HepG2 (cell line): ENCODE data around the gene RAB22A. TPM values are rescaled to one million over a fixed set of nuclear protein-coding genes. Genes with fewer than 3 reads are reported as not detected.

Source experiments
- AGO1 ChIP-seq: fragments of 200-400 bp; formaldehyde crosslinking; IDR thresholded peaks from 2 replicates; pipeline ENCODE4 v1.6.1; 2017; ENCODE audit warnings: mild to moderate bottlenecking, low read depth, low read length, moderate library complexity; ENCODE audit not compliant: poor library complexity, severe bottlenecking
- ATAD3A ChIP-seq: sonication (generic); formaldehyde crosslinking; IDR thresholded peaks from 2 replicates; pipeline ENCODE4 v1.4.0; 2020; ENCODE audit warnings: missing genetic modification reagents
- CREM ChIP-seq, 2 experiments: sonication (generic) in 1 of 2; formaldehyde crosslinking in 1 of 2; IDR thresholded peaks; 2 replicates each; pipeline versions ENCODE4 v1.4.0 to v1.6.1; 2016 to 2020; ENCODE audit warnings: antibody characterized with exemption in 1 of 2, mild to moderate bottlenecking in 1 of 2, missing genetic modification reagents in 1 of 2
- EED ChIP-seq: sonication (generic); formaldehyde crosslinking; IDR thresholded peaks from 2 replicates; pipeline ENCODE4 v1.5.0; 2020; ENCODE audit warnings: mild to moderate bottlenecking, missing genetic modification reagents
- ERF ChIP-seq: IDR thresholded peaks from 2 replicates; pipeline ENCODE4 v1.6.1; 2018; ENCODE audit warnings: missing biosample characterization, missing genetic modification reagents
- FOXA3 ChIP-seq: IDR thresholded peaks from 2 replicates; pipeline ENCODE4 v1.6.1; 2016; ENCODE audit warnings: missing genetic modification reagents, missing compliant biosample characterization
- GATAD2A ChIP-seq: IDR thresholded peaks from 2 replicates; pipeline ENCODE4 v1.6.1; 2016
- GLI4 ChIP-seq: sonication (generic); formaldehyde crosslinking; IDR thresholded peaks from 2 replicates; pipeline ENCODE4 v1.5.1; 2020; ENCODE audit warnings: missing genetic modification reagents, mild to moderate bottlenecking, moderate library complexity, borderline replicate concordance
- IKZF4 ChIP-seq: sonication (generic); formaldehyde crosslinking; IDR thresholded peaks from 2 replicates; pipeline ENCODE4 v1.5.1; 2020; ENCODE audit warnings: borderline replicate concordance, mild to moderate bottlenecking, low read depth, missing genetic modification reagents; ENCODE audit errors: not compliant biosample characterization
- KMT2B ChIP-seq: IDR thresholded peaks from 2 replicates; pipeline ENCODE4 v1.6.1; 2016; ENCODE audit warnings: missing genetic modification reagents, missing compliant biosample characterization
- RARA ChIP-seq: IDR thresholded peaks from 2 replicates; pipeline ENCODE4 v1.6.1; 2016; ENCODE audit warnings: missing genetic modification reagents, missing compliant biosample characterization
- SNAI1 ChIP-seq: sonication (generic); formaldehyde crosslinking; IDR thresholded peaks from 2 replicates; pipeline ENCODE4 v1.5.0; 2020; ENCODE audit warnings: mild to moderate bottlenecking, missing genetic modification reagents, borderline replicate concordance
- ZBTB21 ChIP-seq: sonication (generic); formaldehyde crosslinking; IDR thresholded peaks from 2 replicates; pipeline ENCODE4 v1.4.0; 2020; ENCODE audit warnings: missing genetic modification reagents
- ZFX ChIP-seq: sonication (generic); formaldehyde crosslinking; IDR thresholded peaks from 2 replicates; pipeline ENCODE4 v1.4.0; 2020; ENCODE audit warnings: mild to moderate bottlenecking, low read depth, missing genetic modification reagents, moderate library complexity
- ZNF12 ChIP-seq: sonication (generic); formaldehyde crosslinking; IDR thresholded peaks from 2 replicates; pipeline ENCODE4 v1.5.0; 2020; ENCODE audit warnings: missing genetic modification reagents
- ZNF263 ChIP-seq: sonication (generic); formaldehyde crosslinking; IDR thresholded peaks from 2 replicates; pipeline ENCODE4 v1.4.0; 2020; ENCODE audit warnings: missing genetic modification reagents
- ZNF331 ChIP-seq: sonication (generic); formaldehyde crosslinking; IDR thresholded peaks from 2 replicates; pipeline ENCODE4 v1.4.0; 2020; ENCODE audit warnings: missing genetic modification reagents
- ZNF496 ChIP-seq: sonication (generic); formaldehyde crosslinking; IDR thresholded peaks from 2 replicates; pipeline ENCODE4 v1.8.1; 2023; ENCODE audit warnings: mild to moderate bottlenecking, moderate library complexity, missing genetic modification reagents; ENCODE audit not compliant: insufficient replicate concordance
- polyA plus RNA-seq, 8 experiments: library from polyadenylated mRNA; depleted of rRNA in 3 of 8; stranded (reverse) in 7 of 8; unstranded in 1 of 8; fragments of >200 nt; fragmentation: Illumina TruSeq in 4 of 8; extraction: Trizol in 4 of 8; gene quantifications; 2 replicates each; pipeline versions ENCODE4 v1.2.1 to v1.2.3, GENCODE V29; 2011 to 2016; ENCODE audit warnings: low read depth in 4 of 8, missing spikeins in 1 of 8, mixed read lengths in 1 of 8; ENCODE audit not compliant: insufficient read depth in 1 of 8
- total RNA-seq, 5 experiments: library from RNA; depleted of rRNA; stranded (reverse); fragments of >200 nt; fragmentation: Illumina TruSeq; extraction: Trizol; gene quantifications; 2 replicates each; pipeline ENCODE4 v1.2.3, GENCODE V29; 2016; ENCODE audit warnings: low read depth in 1 of 5
- TF ChIP-seq, protein P1 (sequence below): sonication (generic); formaldehyde crosslinking; IDR thresholded peaks from 2 replicates; pipeline ENCODE4 v1.9.0; 2022; ENCODE audit warnings: missing genetic modification reagents, mild to moderate bottlenecking, borderline replicate concordance
- TF ChIP-seq, protein P2 (sequence below): fragments of 450-650 bp; IDR thresholded peaks from 2 replicates; pipeline ENCODE4 v1.6.1; 2017
- TF ChIP-seq, protein P3 (sequence below): sonication (generic); formaldehyde crosslinking; conservative IDR thresholded peaks from 2 replicates; pipeline ENCODE4 v1.4.0; 2020; ENCODE audit warnings: mild to moderate bottlenecking, missing genetic modification reagents, moderate library complexity
- TF ChIP-seq, protein P4 (sequence below): sonication (generic); formaldehyde crosslinking; conservative IDR thresholded peaks from 2 replicates; pipeline ENCODE4 v1.4.0; 2020; ENCODE audit warnings: missing genetic modification reagents

RAB22A gene
- total and polyA plus RNA-seq, 2 of the 13 experiments (the other 11 are each of a cell fraction or from before 2014, with no cell fraction given): 10.7 to 11.2 TPM

DNA sequence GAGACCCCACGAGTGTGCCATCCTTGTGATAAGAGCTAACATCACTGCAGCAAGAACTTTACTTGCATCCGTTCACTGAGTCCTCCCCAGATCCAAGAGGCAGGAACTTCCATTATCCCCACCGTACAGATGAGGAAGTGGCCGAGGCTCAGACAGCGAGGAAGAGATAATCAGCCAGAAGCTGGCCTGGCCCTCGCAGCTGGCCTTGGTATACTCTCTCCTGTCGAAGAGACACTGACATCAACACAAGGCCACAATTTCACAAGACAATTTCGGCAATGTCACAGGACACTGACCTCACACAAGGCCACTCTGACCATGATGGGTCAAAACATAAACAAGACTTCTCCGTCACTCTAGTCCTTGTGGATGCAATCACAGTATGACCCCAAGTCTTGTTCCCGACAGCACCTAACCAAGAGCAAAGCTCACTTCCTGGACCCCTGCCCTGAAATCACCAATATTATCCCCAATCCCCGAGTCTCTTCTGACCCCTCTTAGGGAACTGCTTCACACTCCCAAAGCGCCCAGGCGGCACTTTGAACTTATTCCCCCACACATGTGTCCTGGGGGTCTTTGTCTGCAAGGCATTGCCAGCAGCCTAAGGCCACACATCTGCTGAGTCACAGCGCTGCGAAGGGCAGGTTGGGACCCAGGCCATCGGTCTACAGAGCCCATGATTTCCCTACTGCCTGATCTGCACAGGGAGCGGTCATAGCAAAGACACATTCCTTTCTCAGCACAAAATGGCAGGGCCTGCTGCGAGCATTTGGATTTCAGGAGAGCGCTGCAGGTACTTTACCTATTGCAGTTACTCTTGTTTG, 64.7 kb downstream of the RAB22A start (continued):
- TF ChIP-seq, protein P1, sequence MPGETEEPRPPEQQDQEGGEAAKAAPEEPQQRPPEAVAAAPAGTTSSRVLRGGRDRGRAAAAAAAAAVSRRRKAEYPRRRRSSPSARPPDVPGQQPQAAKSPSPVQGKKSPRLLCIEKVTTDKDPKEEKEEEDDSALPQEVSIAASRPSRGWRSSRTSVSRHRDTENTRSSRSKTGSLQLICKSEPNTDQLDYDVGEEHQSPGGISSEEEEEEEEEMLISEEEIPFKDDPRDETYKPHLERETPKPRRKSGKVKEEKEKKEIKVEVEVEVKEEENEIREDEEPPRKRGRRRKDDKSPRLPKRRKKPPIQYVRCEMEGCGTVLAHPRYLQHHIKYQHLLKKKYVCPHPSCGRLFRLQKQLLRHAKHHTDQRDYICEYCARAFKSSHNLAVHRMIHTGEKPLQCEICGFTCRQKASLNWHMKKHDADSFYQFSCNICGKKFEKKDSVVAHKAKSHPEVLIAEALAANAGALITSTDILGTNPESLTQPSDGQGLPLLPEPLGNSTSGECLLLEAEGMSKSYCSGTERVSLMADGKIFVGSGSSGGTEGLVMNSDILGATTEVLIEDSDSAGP (CRISPR knock-in tag): peak; percentile 60; the same call in 1 of the 2 replicates
- TF ChIP-seq EED (CRISPR knock-in tag): peak; percentile 55; the same call in 1 of the 2 replicates
- TF ChIP-seq GLI4: 0 out of 2 replicates have a peak, but pooled peaks have one; percentile 72
- peak; percentile 53; the same call in 1 of the 2 replicates for TF ChIP-seq KMT2B (CRISPR knock-in tag)
- TF ChIP-seq ZNF331 (CRISPR knock-in tag): peak; percentile 20; the same call in 1 of the 2 replicates
- peak; percentile 92 for TF ChIP-seq ZBTB21 (CRISPR knock-in tag)
- TF ChIP-seq, protein P2, sequence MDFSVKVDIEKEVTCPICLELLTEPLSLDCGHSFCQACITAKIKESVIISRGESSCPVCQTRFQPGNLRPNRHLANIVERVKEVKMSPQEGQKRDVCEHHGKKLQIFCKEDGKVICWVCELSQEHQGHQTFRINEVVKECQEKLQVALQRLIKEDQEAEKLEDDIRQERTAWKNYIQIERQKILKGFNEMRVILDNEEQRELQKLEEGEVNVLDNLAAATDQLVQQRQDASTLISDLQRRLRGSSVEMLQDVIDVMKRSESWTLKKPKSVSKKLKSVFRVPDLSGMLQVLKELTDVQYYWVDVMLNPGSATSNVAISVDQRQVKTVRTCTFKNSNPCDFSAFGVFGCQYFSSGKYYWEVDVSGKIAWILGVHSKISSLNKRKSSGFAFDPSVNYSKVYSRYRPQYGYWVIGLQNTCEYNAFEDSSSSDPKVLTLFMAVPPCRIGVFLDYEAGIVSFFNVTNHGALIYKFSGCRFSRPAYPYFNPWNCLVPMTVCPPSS: no peak
- TF ChIP-seq ZNF12: 0 out of 2 replicates have a peak, but pooled peaks have one; percentile 25
- no peak for TF ChIP-seq ZNF496 (CRISPR knock-in tag)
- no peak for TF ChIP-seq AGO1
- peak; percentile 75; the same call in 1 of the 2 replicates for TF ChIP-seq RARA (CRISPR knock-in tag)
- TF ChIP-seq ATAD3A (CRISPR knock-in tag): no peak
- TF ChIP-seq, protein P3, sequence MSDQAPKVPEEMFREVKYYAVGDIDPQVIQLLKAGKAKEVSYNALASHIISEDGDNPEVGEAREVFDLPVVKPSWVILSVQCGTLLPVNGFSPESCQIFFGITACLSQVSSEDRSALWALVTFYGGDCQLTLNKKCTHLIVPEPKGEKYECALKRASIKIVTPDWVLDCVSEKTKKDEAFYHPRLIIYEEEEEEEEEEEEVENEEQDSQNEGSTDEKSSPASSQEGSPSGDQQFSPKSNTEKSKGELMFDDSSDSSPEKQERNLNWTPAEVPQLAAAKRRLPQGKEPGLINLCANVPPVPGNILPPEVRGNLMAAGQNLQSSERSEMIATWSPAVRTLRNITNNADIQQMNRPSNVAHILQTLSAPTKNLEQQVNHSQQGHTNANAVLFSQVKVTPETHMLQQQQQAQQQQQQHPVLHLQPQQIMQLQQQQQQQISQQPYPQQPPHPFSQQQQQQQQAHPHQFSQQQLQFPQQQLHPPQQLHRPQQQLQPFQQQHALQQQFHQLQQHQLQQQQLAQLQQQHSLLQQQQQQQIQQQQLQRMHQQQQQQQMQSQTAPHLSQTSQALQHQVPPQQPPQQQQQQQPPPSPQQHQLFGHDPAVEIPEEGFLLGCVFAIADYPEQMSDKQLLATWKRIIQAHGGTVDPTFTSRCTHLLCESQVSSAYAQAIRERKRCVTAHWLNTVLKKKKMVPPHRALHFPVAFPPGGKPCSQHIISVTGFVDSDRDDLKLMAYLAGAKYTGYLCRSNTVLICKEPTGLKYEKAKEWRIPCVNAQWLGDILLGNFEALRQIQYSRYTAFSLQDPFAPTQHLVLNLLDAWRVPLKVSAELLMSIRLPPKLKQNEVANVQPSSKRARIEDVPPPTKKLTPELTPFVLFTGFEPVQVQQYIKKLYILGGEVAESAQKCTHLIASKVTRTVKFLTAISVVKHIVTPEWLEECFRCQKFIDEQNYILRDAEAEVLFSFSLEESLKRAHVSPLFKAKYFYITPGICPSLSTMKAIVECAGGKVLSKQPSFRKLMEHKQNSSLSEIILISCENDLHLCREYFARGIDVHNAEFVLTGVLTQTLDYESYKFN (CRISPR knock-in tag): 0 out of 2 replicates have a peak, but pooled peaks have one; percentile 30
- TF ChIP-seq SNAI1 (CRISPR knock-in tag): no peak
- TF ChIP-seq IKZF4 (CRISPR knock-in tag): no peak
- peak; percentile 67 for TF ChIP-seq ZNF263 (CRISPR knock-in tag)
- TF ChIP-seq CREM (IDR thresholded peaks at IDR 0.05): no peak
- TF ChIP-seq CREM (CRISPR knock-in tag; IDR thresholded peaks at IDR 0.05): no peak
- TF ChIP-seq, protein P4, sequence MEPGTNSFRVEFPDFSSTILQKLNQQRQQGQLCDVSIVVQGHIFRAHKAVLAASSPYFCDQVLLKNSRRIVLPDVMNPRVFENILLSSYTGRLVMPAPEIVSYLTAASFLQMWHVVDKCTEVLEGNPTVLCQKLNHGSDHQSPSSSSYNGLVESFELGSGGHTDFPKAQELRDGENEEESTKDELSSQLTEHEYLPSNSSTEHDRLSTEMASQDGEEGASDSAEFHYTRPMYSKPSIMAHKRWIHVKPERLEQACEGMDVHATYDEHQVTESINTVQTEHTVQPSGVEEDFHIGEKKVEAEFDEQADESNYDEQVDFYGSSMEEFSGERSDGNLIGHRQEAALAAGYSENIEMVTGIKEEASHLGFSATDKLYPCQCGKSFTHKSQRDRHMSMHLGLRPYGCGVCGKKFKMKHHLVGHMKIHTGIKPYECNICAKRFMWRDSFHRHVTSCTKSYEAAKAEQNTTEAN: no peak
- peak; percentile 78 for TF ChIP-seq GATAD2A (CRISPR knock-in tag)
- TF ChIP-seq ERF (CRISPR knock-in tag): peak; percentile 46; the same call in 1 of the 2 replicates
- TF ChIP-seq FOXA3 (CRISPR knock-in tag): peak; percentile 81
- TF ChIP-seq ZFX: peak; percentile 71
